Measurements from ENCODE around the gene TAPT1.

Gene TAPT1

DNA sequence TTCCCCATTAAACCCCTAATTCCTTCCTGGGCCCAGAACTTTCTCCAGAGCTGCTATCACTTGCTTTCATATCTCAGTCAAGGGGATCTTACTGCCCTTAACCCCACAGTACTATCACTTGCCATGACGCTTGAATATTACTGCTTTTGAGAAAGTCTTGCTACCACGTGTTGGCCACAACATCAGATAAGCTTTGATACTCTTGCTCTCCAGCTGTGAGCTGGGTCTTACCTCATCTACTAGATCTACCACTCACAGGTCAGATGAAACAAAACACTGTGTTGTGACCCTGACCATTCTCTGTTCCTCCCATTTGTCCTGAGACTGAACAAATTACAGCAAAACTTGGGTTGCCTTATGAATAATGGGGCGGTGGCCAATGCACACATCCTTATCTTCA lies 12.1 kb upstream of the TAPT1 start:
- H3K4me3 ChIP-seq (ENCODE audit: low read depth, low read length) = no peak overlapping the region
- DNase-seq (ENCODE audit: low read depth) = no peak
- in situ Hi-C loops (cut with HindIII; ENCODE audit: low sequenced_read_pairs) = no loop called here
- TF ChIP-seq, protein P1, sequence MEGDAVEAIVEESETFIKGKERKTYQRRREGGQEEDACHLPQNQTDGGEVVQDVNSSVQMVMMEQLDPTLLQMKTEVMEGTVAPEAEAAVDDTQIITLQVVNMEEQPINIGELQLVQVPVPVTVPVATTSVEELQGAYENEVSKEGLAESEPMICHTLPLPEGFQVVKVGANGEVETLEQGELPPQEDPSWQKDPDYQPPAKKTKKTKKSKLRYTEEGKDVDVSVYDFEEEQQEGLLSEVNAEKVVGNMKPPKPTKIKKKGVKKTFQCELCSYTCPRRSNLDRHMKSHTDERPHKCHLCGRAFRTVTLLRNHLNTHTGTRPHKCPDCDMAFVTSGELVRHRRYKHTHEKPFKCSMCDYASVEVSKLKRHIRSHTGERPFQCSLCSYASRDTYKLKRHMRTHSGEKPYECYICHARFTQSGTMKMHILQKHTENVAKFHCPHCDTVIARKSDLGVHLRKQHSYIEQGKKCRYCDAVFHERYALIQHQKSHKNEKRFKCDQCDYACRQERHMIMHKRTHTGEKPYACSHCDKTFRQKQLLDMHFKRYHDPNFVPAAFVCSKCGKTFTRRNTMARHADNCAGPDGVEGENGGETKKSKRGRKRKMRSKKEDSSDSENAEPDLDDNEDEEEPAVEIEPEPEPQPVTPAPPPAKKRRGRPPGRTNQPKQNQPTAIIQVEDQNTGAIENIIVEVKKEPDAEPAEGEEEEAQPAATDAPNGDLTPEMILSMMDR (IDR thresholded peaks at IDR 0.05; ENCODE audit: low read depth, low read length, missing control alignments) = no peak

DNA sequence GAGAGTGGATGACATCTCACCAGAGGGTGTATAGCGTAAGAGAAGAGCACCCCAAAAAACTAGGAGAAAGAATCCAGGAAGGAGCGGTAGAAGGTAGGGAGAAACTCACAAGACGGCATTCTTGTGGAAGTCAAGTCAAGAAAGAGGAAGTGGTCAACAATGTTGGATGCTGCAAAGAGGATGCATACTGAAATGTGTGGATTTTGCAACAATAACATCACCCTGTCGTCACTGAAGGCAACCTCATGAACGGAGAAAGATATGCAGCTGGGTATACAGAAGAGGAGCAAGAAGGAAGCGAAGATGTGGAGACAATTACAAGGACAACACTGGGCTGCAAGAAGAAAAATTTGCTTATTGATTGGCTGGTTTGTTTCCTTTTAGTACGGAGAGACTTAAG lies 11.4 kb upstream of the TAPT1 start:
- TF ChIP-seq, protein P1 (IDR thresholded peaks at IDR 0.05; ENCODE audit: low read depth, low read length, missing control alignments) = no peak
- no peak for DNase-seq (ENCODE audit: low read depth)
- in situ Hi-C loops (cut with HindIII; ENCODE audit: low sequenced_read_pairs) = no loop called here
- no peak overlapping the region for H3K4me3 ChIP-seq (ENCODE audit: low read depth, low read length)

DNA sequence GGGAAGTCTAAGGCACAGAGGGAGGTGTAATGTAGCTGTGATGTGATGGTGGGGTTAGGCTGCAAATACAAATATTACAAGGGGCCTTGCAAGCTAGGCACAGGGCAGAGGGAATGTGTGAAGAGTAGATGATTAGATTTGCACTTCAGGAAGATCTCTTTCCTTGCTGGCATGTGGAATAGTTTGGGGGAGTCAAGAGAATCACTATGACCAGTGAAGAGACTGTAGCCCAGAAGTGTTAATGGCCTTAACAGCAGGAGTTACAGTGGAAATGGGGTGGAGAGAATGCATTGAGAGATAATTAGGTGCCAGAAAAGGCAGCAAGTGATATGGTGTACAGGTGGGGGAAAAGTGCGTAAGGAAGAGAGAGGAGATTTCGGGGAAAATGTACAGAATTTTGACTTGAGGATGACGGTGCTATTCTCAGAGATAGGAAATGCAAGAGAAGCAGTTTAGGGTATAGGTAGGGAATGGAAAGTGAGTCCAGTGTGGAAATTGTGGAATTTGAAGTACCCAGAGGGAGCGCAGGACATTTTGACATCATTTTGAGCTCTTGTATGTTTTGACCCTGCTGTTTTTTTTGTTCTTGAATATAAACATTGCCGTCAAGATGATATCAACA lies 10.2 kb upstream of the TAPT1 start:
- H3K4me3 ChIP-seq (ENCODE audit: low read depth, low read length) = no peak overlapping the region
- no peak for DNase-seq (ENCODE audit: low read depth)
- in situ Hi-C loops (cut with HindIII; ENCODE audit: low sequenced_read_pairs) = no loop called here
- TF ChIP-seq, protein P1 (IDR thresholded peaks at IDR 0.05; ENCODE audit: low read depth, low read length, missing control alignments) = no peak

DNA sequence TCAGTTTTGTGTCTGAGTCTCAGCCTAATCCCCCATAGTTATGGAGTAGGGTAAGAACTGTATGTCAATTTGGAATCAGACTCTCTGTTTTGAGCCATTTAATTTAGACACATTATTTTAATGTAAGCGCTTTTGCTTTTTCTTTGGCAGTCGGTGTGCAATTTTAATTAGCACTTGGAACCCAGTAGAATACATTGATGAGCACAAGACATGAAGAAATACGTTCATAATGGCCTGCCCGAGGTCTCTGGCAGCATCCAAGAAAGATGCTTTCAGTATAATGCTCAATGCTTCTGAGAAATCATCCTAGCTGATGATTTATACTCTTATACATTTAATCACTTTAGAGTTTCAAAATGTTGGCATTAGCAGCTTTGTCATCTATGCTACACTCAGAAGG lies 8.9 kb upstream of the TAPT1 start:
- no peak overlapping the region for H3K4me3 ChIP-seq (ENCODE audit: low read depth, low read length)
- no peak for DNase-seq (ENCODE audit: low read depth)
- TF ChIP-seq, protein P1 (IDR thresholded peaks at IDR 0.05; ENCODE audit: low read depth, low read length, missing control alignments) = no peak
- in situ Hi-C loops (cut with HindIII; ENCODE audit: low sequenced_read_pairs) = no loop called here

DNA sequence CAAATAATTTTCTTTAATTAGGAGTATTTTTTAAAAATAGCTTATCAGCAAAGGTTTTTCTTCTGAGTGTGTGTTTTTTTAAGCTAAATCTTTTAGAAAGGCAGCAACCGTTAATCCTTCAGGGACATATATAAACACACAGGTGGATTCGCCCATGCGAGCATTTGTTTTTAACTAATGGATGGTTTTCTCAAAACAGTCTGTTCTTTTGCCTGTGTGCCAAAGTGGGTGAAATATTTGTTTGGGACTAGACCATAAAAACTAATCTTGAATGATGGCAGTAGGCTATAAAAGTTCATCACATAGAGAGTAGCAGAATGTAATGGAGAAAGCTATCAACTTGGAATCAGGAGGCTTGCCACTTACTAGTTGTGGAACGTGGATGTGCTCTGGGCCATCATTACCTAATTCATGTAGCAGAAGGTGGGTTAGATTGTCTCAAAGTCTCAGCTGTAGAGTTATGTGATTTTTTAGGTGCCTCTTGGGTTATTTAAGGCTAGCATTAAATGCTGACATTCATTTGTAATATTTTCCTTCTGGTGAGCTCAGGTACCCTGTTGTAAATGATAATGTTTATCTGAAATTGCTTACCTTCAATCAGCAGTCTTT lies 7.4 kb upstream of the TAPT1 start:
- no peak for DNase-seq (ENCODE audit: low read depth)
- H3K4me3 ChIP-seq (ENCODE audit: low read depth, low read length) = no peak overlapping the region
- in situ Hi-C loops (cut with HindIII; ENCODE audit: low sequenced_read_pairs) = no loop called here
- TF ChIP-seq, protein P1 (IDR thresholded peaks at IDR 0.05; ENCODE audit: low read depth, low read length, missing control alignments) = no peak

DNA sequence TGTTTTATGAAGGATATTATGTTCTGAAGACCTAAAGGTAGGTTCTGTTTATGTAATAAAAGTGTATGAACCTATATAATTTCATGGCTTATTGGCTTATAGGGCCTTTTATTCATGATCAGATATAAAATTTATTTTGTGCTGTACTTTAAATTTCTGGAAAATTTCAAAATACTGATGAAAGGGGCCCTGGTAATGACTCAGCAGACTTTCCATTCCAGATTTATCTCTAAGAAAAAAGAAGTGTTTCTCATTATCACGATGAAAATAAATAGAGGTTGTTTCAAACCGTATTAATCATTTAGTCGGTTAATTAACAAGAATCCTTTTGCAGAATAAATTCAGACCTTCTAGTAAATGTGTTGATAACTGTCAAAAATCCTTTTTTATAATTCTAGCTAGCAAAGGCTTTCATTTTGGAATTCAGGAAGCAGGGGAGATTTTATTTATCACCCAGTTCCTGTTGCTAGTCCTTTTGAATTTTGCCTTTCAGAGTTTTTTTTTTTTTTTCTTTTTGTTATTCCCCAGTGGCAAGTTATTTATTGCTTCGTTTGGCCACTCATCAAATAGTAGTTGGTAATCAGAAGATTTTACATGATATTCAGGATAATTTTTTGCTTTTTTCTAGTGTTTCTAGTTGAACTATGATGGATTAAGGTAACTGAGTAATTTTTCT lies 5.4 kb upstream of the TAPT1 start:
- in situ Hi-C loops (cut with HindIII; ENCODE audit: low sequenced_read_pairs) = no loop called here
- TF ChIP-seq, protein P1 (IDR thresholded peaks at IDR 0.05; ENCODE audit: low read depth, low read length, missing control alignments) = no peak
- no peak overlapping the region for H3K4me3 ChIP-seq (ENCODE audit: low read depth, low read length)
- no peak for DNase-seq (ENCODE audit: low read depth)

All from astrocyte of the cerebellum (primary cell).